Heart left ventricle (tissue), 13 donors: ENCODE results near the gene CARS2.

Experiments used
- CTCF ChIP-seq, 12 donors: fragments of 200-600 bp; sonication (generic) in 4 of 12; IDR thresholded peaks; one replicate each; pipeline versions ENCODE4 v1.5.0 to v1.8.0; 2018 to 2022; ENCODE audit warnings: antibody characterized with exemption in 12 of 12, mild to moderate bottlenecking in 5 of 12
- POLR2A ChIP-seq, 2 donors: fragments of 450-650 bp; IDR thresholded peaks; one replicate each; pipeline ENCODE4 v1.6.1; 2017; ENCODE audit warnings: antibody characterized with exemption in 2 of 2, mild to moderate bottlenecking in 2 of 2, moderate library complexity in 2 of 2
- donor health status: ischemic (EF 13 %, LVEDD 7.1; RV severe dilation, severe dysfunction).
- donor health status: DM: no; HTN: yes; CAD: no.
- donor health status: DM: no; HTN: no; CAD: no.
- donor health status: ischemic (EF 25% LVEDD 6.9; RV normal size, moderate dysfunction).
- donor health status: ischemic (EF 25% LVEDD 5.7; RV mildly dilated, moderate dysfunction).
- donor health status: ischemic (EF 35%, LVEDD 5.7; RV mildly dilated, moderate dysfunction).
- donor health status: nonischemic (EF 11% LVEDD 7.7; RV severe dilation, severe dysfunction).
- donor health status: DM: yes; HTN: yes; CAD: no.
- donor health status: PGD.
- donor health status: ischemic (EF 29% LVEDD 5.4; RV normal size, mild dysfunction).
- donor health status: nonischemic (EF 23%, LVEDD 6.1; RV moderate dilation, normal function).

DNA sequence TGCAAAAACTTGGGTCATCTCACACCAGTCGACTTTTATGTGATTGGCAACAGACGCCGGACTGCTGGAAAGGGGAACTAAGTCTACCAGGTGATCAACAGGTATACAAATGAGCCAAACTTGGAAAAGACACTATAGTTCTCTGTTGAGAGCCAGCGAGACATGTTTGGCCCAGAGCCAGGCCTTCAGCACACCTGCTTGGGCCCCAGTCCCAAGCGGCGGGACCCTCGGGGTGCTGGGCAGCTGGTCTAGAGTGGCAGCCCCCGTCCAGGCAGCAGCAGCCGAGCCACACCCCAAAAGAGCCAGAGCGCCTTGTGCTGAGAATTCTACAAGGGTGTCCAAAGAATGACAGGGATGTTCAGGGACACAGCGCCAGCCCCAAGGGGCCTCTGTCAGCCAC, 62.6 kb downstream of the CARS2 start:
- TF ChIP-seq CTCF (IDR thresholded peaks at IDR 0.05) (no peak), POLR2A (IDR thresholded peaks at IDR 0.05) (no peak)
